K562 (cell line): Measurements from ENCODE around the gene NOD2. TPM values are rescaled to one million over a fixed set of nuclear protein-coding genes. Genes with fewer than 3 reads are reported as not detected.
A peak's percentile ranks its signal among the peaks of the same experiment; 100 is the strongest.

Source experiments
- ATAC-seq: fragments of 200-7000 bp; cut with Tn5 transposase; 3 replicates; pipeline ENCODE4 v1.9.1; 2020; ENCODE audit warnings: moderate library complexity
- BruUV-seq: library from RNA; stranded (reverse); fragments of 400-500 nt; replicated peaks from 2 replicates; lab custom pipeline; 2021; lab: Mats Ljungman, UMichigan
- CTCF ChIA-PET: fragments of 300-600 bp; formaldehyde crosslinking; extraction: SDS; loops from one replicate; lab custom pipeline; 2021; ENCODE audit warnings: low intra/inter-chr PET ratio; lab: Yijun Ruan, JAX
- POLR2A ChIA-PET: fragments of 300-600, 350-650 bp; sonication (Branson Sonifier 250); formaldehyde crosslinking; extraction: SDS; loops from one replicate; lab custom pipeline; 2021; ENCODE audit warnings: antibody characterized with exemption, inconsistent platforms; lab: Yijun Ruan, JAX
- DNase-seq, 4 experiments: peaks; one replicate each; pipeline versions ENCODE4 v3.0.0 to v3.0.0-alpha.2; 2011 to 2018; ENCODE audit warnings: low spot score in 3 of 4, mixed read lengths in 3 of 4; ENCODE audit errors: extremely low read depth in 1 of 4
- FAIRE-seq: peaks from 2 replicates; lab custom pipeline; 2011; peaks lifted over from hg19 to GRCh38; lab: Jason Lieb, UNC
- H2AFZ ChIP-seq: 2 replicates; pipeline ENCODE4 v1.6.0; 2011; ENCODE audit warnings: low read depth, low read length, control low read depth, inconsistent platforms
- H3K27ac ChIP-seq: fragments of 200-600 bp; 3 replicates; pipeline ENCODE4 v1.8.0; 2011; ENCODE audit warnings: low read depth, mild to moderate bottlenecking, control low read depth, inconsistent platforms, low read length, moderate library complexity, mixed read lengths; ENCODE audit errors: extremely low read depth
- H3K27me3 ChIP-seq, 2 experiments: fragments of 300-600 bp in 1 of 2; 2 replicates in 1 of 2; 3 replicates in 1 of 2; pipeline versions ENCODE4 v1.6.0 to v1.8.0; 2011; ENCODE audit warnings: inconsistent platforms in 2 of 2, low read length in 2 of 2, mild to moderate bottlenecking in 1 of 2, mixed read lengths in 1 of 2, moderate library complexity in 1 of 2; ENCODE audit not compliant: control insufficient read depth in 2 of 2, insufficient read depth in 2 of 2
- H3K36me3 ChIP-seq: fragments of 300-600 bp; 3 replicates; pipeline ENCODE4 v1.8.0; 2011; ENCODE audit warnings: mild to moderate bottlenecking, low read length, inconsistent platforms; ENCODE audit not compliant: control insufficient read depth, insufficient read depth
- H3K4me1 ChIP-seq, 2 experiments: fragments of 200-600 bp in 1 of 2; replicated peaks in 1 of 2; 2 replicates in 1 of 2; 3 replicates in 1 of 2; pipeline versions ENCODE4 v1.5.1 to v1.8.0; 2011; ENCODE audit warnings: inconsistent platforms in 2 of 2, low read length in 2 of 2, mild to moderate bottlenecking in 1 of 2, mixed read lengths in 1 of 2, moderate library complexity in 1 of 2; ENCODE audit not compliant: control insufficient read depth in 2 of 2, insufficient read depth in 2 of 2
- H3K4me2 ChIP-seq: 2 replicates; pipeline ENCODE4 v1.6.1; 2011; ENCODE audit warnings: low read length, control low read depth, inconsistent platforms, mixed read lengths; ENCODE audit not compliant: insufficient read depth
- H3K4me3 ChIP-seq: fragments of 200-600 bp; sonication (generic), shearing (Covaris generic); 2 replicates; pipeline ENCODE4 v1.5.1; 2016; ENCODE audit warnings: control low read depth, inconsistent platforms
- H3K79me2 ChIP-seq: fragments of 200-600 bp; 3 replicates; pipeline ENCODE4 v1.8.0; 2011; ENCODE audit warnings: low read length, inconsistent platforms; ENCODE audit not compliant: control insufficient read depth, insufficient read depth
- H3K9ac ChIP-seq, 2 experiments: 2 replicates each; pipeline versions ENCODE4 v1.6.0 to v1.6.1; 2011; ENCODE audit warnings: low read depth in 2 of 2, low read length in 2 of 2, control low read depth in 1 of 2, inconsistent platforms in 1 of 2, mild to moderate bottlenecking in 1 of 2, mixed read lengths in 1 of 2; ENCODE audit not compliant: insufficient read depth in 1 of 2
- H3K9me1 ChIP-seq: one replicate; pipeline ENCODE4 v1.6.0; 2011; ENCODE audit warnings: inconsistent platforms, mild to moderate bottlenecking, low read length, moderate library complexity; ENCODE audit not compliant: control insufficient read depth, insufficient read depth
- H3K9me3 ChIP-seq: replicated peaks from 2 replicates; pipeline ENCODE4 v1.5.1; 2011; ENCODE audit warnings: low read depth, low read length, inconsistent platforms; ENCODE audit not compliant: control insufficient read depth, insufficient read depth
- H4K20me1 ChIP-seq: replicated peaks from 2 replicates; pipeline ENCODE4 v1.6.1; 2011; ENCODE audit warnings: low read length, inconsistent platforms, mixed read lengths; ENCODE audit not compliant: control insufficient read depth, insufficient read depth
- SPI1 ChIP-seq: IDR thresholded peaks from 2 replicates; pipeline ENCODE4 v1.6.1; 2011; ENCODE audit warnings: low read depth, low read length, control low read depth, borderline replicate concordance
- WGBS: fragments of 100-300 bp; shearing (Covaris generic); methylation state at CpG from one replicate; pipeline ENCODE4 v1.1.6; 2016; ENCODE audit warnings: low coverage, mixed read lengths; ENCODE audit not compliant: insufficient coverage; ENCODE audit errors: missing lambda C conversion rate; 5-methylcytosine and 5-hydroxymethylcytosine counted together
- in situ Hi-C: fragments of 300-500 bp; cut with MboI; formaldehyde crosslinking; loops from 4 replicates; pipeline ENCODE4 v1.15.0; 2018; ENCODE audit warnings: inconsistent platforms, mixed read lengths
- intact Hi-C: fragments of 100-400 bp; cut with micrococcal nuclease; formaldehyde crosslinking; loops from 2 replicates; pipeline ENCODE4 v1.14.2; 2022
- polyA plus RNA-seq, 8 experiments: library from polyadenylated mRNA; depleted of rRNA in 4 of 8; stranded (reverse) in 5 of 8; unstranded in 3 of 8; fragments of >200 nt; fragmentation: Nextera tagmentation in 2 of 8; fragmentation: Illumina TruSeq in 1 of 8; extraction: Ambion mirVana in 2 of 8; extraction: Trizol in 1 of 8; gene quantifications; 2 replicates each; pipeline versions ENCODE4 v1.2.1 to v1.2.3, GENCODE V29; 2011 to 2014; ENCODE audit warnings: inconsistent platforms in 1 of 8, missing spikeins in 1 of 8
- total RNA-seq, 7 experiments: library from RNA; depleted of rRNA in 6 of 7; stranded (reverse); fragments of >200 nt in 6 of 7; fragmentation: Illumina TruSeq in 2 of 7; extraction: Trizol in 2 of 7; gene quantifications; 2 replicates each; pipeline versions ENCODE4 v1.2.1 to v1.2.3, GENCODE V29; 2011 to 2021; ENCODE audit warnings: low replicate concordance in 1 of 7
- TF ChIP-seq, protein P1 (sequence below), 2 experiments: IDR thresholded peaks; 2 replicates each; pipeline ENCODE4 v1.6.1; 2012; ENCODE audit warnings: improper control_type of control experiment in 2 of 2, low read depth in 2 of 2, low read length in 2 of 2, borderline replicate concordance in 1 of 2

NOD2 gene
- total and polyA plus RNA-seq, 9 of the 15 experiments (the other 6 are each of a cell fraction or from before 2014, with no cell fraction given): 0.04 TPM; not detected in 8

DNA sequence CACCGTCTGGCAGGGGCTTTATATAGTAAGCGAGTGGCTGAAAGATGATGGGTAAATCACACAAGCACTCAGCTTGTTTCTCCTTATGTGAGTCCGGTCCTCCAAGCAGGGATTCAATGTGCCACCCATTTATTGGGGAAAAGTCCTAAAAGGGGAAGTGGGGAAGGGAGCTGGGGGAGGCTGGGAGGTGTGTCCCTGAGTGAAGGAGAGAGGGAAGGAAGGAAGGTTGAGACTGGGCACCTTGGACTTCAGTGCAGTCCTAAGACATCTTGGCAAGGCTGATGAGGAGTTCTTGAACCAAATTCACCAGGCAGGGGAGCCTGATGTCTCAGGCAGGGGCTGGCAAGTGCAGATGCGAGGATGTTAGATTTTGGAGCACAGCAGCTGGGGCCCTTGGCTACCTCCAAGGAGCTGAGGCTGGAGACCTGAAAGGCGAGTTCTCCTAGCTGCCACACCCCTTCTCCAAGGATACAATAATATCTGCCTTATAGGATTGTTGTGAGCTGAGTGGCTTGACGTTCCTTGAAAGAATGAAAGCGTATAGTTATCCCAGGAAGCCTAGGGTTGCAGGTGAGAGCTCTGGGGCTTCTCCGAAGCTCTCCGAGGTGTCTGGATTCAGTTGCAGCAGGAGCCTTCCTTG lies 25.5 kb downstream of the NOD2 start:
- DNase-seq (no peak), ATAC-seq (no peak), FAIRE-seq (no peak)
- H3K4me2 ChIP-seq: no peak overlapping the region
- H3K27me3 ChIP-seq: peaks cover 7 to 47% of the 10 kb centered on the region in 2 experiments; a peak in 4 of 5 replicates
- WGBS: 3% methylated on average over 9 of the region's 9 CpGs
- intact Hi-C loops (no loop called here), in situ Hi-C loops (no loop called here)
- no peaks in the 10 kb centered on the region for H3K9me3 ChIP-seq
- POLR2A ChIA-PET: interaction anchor here (0.7 kb wide), 1 partner anchor 423 kb away, joined by 3 read pairs; no protein-coding TSS in a partner anchor
- TF ChIP-seq, protein P1, sequence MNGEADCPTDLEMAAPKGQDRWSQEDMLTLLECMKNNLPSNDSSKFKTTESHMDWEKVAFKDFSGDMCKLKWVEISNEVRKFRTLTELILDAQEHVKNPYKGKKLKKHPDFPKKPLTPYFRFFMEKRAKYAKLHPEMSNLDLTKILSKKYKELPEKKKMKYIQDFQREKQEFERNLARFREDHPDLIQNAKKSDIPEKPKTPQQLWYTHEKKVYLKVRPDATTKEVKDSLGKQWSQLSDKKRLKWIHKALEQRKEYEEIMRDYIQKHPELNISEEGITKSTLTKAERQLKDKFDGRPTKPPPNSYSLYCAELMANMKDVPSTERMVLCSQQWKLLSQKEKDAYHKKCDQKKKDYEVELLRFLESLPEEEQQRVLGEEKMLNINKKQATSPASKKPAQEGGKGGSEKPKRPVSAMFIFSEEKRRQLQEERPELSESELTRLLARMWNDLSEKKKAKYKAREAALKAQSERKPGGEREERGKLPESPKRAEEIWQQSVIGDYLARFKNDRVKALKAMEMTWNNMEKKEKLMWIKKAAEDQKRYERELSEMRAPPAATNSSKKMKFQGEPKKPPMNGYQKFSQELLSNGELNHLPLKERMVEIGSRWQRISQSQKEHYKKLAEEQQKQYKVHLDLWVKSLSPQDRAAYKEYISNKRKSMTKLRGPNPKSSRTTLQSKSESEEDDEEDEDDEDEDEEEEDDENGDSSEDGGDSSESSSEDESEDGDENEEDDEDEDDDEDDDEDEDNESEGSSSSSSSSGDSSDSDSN (IDR thresholded peaks at IDR 0.05; ENCODE audit: borderline replicate concordance in 1 of 2, low read depth in 2 of 2, low read length in 2 of 2): no peak
- TF ChIP-seq SPI1: peak; percentile 83
- H3K27ac ChIP-seq: no peak overlapping the region
- H4K20me1 ChIP-seq: no peaks in the 10 kb centered on the region
- no peaks in the 10 kb centered on the region for H3K36me3 ChIP-seq
- no peaks in the 10 kb centered on the region for H3K9me1 ChIP-seq
- CTCF ChIA-PET: no interaction called here
- H3K4me1 ChIP-seq: no peaks in the 10 kb centered on the region; a peak in 1 of 5 replicates
- no peak overlapping the region for H2AFZ ChIP-seq
- no TSS peak for BruUV-seq
- no peaks in the 10 kb centered on the region for H3K79me2 ChIP-seq
- H3K4me3 ChIP-seq: no peak overlapping the region
- H3K9ac ChIP-seq: no peak overlapping the region
